GM21825 (cell line): Measurements from ENCODE around the gene RBM10.

Experiments
- ATAC-seq: cut with Tn5 transposase; IDR thresholded peaks from one replicate; pipeline ENCODE4 v1.9.1; 2021; ENCODE audit warnings: mild to moderate bottlenecking, moderate library complexity; ENCODE audit not compliant: unreplicated experiment

RBM10 gene

DNA sequence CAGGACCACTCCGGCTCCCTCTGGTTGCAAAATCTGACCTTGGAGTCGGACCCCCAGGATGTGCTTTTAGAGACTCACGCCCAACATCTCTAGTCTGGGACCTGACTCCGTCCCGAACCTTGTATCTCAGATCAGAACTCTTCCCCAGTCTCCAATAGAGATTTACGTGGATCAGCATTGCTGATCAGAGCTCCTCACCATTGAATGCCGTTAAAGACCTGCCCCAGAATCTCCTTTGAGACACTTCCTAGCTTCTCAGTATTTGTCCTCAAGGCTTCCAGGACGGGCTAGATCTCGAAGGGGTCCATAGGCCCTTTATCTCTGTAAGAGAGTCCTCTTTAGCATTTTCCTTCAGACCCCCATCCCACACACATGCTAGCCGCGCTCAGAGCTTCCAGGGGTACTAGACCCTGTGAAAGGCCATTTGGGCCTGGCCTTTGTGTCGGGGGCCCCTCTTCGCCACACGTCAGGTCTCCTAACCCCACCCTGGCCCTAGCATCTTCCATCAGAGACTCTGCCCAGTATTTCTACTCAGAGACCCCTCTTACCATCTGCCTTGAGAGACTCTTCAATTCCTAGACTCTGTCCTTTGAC lies 49.3 kb downstream of the RBM10 start:
- ATAC-seq: no peak

DNA sequence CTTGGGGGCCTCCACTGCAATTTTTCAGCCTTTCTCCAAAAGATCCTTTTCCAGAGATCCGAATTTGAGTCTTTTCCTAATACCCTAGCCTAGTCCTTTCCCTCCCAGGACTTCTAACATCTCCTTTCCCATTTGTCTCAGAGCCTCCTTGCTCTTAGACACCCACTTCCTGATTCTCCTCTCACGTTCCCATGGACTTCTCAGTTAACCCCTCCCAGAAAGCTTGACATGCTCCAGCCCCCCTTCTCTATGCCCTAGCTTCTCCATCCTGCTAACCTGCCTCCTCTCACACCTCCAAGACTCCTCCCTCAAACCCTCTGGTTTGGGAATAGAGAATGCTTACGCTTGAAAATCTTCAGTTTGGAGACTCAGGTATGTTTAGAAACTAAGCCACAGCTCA lies 51.1 kb downstream of the RBM10 start:
- no peak for ATAC-seq

DNA sequence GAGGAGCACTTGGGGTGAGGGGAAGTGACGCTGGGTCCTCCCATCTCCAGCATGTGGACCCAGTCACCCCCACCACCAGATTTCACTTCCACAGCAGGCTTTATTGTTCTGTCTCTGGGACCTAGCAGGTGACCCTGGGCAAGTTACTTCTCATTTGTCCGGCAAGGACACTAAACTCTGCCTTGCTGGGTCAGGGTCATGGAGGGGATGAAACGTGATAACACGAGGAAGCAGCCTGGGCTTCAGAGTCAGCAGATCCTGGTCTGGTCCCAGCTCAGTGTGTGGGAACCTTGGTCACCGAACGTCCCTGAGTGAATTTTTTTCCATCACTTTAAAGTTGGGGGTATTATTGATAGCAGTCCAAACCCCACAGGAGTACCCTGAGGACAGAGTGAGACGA lies 52.5 kb downstream of the RBM10 start:
- no peak for ATAC-seq

DNA sequence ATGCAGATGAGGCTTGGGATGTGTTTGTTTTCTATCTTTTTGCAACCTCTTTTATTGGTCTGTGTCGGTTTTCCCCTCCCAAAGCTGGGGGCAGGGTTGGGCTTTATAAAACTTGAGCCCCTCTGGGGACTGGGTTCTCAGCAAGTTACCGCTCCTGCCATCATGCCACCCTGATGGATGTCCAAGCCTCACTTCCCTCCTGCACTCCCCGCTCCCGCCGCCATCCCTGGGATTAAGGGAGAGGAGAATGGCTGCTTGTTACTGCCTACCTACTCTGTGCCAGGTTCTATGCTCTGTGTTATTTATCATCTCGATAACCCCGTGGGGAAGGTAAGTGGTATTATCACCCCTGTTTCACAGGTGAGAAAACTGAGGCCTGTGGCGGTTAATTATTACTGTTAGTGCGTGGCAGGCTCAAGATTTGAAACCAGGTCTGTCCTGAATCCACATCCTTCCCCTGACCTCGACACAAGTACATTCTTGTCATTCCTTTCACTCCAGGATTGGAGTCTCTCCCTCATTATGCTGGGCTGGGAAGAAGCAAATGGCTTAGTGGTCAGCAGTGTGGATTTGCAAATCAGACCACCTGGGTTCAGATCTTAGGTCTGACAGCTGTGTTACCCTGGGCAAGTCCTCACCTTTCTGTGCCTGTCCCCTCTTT lies 53.1 kb downstream of the RBM10 start:
- no peak for ATAC-seq

DNA sequence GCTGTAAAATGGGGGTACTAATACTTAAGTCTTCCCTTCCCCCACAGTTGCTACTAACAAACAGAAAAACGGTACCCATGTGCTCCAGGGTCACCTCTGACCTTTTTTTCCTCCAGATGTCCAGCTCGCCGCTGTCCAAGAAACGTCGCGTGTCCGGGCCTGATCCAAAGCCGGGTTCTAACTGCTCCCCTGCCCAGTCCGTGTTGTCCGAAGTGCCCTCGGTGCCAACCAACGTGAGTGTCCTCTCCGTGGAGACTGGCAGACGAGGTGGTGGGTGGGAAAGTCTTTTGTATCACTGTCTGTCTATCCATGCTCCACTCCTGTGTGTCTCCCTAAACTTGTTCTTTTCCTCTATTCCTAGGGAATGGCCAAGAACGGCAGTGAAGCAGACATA lies 53.7 kb downstream of the RBM10 start:
- no peak for ATAC-seq

DNA sequence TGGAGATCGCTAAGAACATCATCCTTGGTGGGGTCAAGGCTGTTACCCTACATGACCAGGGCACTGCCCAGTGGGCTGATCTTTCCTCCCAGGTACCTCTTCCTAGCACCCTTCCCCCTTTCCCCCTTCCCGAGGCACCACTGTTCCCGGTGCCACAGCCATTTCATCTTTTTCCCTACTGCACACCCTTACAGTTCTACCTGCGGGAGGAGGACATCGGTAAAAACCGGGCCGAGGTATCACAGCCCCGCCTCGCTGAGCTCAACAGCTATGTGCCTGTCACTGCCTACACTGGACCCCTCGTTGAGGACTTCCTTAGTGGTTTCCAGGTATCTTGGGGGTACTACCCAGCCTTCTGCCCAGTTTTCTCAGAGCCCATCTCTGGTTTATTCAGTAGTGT lies 54.3 kb downstream of the RBM10 start:
- no peak for ATAC-seq

DNA sequence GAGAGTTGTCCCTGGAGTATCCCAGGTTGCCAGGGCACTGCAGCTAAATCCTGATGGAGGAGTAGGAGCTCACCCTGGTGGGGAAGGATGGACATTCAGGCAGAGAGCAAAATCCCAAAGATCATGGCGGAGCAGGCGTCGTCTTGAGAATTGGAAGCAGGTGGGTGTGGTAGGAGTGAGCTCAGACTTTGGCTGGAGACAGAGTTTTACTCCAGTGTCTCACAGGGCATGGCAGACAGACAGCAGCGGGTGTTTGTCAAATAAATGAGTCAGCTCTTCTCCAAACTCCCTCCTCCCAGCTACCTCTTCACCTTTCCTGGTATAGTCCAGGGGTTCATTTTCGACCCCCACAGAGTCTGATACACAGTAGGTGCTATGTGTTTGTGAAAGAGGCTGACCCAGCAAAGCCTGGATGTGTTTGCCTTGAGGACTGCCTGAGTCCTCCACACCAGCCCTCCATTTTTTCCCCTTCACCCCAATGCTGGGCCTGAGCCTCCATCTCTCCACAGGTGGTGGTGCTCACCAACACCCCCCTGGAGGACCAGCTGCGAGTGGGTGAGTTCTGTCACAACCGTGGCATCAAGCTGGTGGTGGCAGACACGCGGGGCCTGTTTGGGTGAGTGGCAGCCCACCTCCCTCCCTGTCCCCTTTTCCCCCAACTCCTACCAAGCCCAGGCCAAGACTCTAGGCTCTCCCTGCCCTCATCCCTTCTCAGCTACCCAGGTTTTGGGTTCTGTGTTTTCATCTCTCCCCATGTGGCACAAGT lies 55.5 kb downstream of the RBM10 start:
- no peak for ATAC-seq

DNA sequence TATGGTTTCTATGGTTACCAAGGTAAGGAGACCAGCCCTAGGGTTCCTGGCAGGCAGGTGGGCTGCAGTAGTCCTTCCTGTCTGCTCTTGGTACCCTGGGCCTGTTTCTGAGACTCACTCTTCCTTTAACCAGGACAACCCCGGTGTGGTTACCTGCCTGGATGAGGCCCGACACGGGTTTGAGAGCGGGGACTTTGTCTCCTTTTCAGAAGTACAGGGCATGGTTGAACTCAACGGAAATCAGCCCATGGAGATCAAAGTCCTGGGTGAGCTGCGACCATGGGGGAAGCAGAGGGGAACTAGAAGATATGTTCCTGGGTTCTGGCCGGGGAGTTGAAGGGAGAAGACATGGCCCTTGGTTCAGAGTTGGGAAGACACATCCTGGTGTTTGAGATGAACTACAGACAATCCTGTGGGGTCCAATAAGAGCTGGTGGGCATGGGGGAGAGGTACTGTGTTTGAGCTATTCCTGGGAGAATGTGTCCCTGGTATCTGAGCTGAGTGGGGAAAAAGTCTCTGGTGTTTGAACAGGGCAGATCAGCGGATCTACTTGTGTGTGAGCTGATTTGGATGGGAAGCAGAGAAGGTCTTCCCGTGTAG lies 56.4 kb downstream of the RBM10 start:
- ATAC-seq: no peak

DNA sequence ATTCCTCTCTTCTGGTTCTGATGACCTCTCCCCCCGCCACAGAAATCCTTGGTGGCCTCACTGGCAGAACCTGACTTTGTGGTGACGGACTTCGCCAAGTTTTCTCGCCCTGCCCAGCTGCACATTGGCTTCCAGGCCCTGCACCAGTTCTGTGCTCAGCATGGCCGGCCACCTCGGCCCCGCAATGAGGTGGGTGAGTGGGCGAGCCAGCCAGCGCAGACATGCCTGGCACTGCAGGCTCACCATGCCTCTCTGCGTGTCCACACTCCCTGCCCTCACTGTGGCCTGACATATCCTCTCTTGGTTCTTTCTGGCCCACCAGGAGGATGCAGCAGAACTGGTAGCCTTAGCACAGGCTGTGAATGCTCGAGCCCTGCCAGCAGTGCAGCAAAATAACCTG lies 57.3 kb downstream of the RBM10 start:
- ATAC-seq: no peak

DNA sequence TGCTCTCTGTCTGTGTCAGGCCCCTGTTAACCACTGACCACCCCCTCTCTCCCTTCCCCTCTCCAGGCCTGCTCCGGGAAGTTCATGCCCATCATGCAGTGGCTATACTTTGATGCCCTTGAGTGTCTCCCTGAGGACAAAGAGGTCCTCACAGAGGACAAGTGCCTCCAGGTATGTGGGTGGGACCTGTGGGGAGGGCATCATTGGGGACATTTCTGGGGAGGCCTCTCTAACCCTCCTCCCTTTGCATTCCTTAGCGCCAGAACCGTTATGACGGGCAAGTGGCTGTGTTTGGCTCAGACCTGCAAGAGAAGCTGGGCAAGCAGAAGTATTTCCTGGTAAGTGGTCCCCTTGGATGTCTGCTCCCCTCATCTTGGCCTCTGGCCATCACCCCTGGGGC lies 57.9 kb downstream of the RBM10 start:
- ATAC-seq: no peak

DNA sequence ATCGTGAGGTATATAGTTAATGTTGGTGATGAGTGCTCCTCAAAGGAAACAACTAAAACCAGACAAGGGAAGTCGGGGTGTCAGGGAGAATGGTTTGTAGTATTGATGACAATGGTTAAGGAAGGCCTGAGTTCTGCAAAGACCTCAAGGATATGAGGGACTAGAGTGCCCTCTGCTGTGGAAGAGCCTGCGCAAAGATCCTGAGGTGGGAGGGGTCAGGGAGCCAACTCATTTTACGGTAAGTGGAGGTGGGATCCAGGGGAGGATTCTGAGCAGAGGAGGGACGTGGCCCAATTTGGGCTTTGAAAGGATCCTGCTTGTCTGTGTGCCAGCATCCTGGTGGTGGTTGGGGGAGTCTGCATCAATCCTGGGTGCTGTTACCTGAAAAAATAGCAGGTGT lies 59.9 kb downstream of the RBM10 start:
- ATAC-seq: no peak

DNA sequence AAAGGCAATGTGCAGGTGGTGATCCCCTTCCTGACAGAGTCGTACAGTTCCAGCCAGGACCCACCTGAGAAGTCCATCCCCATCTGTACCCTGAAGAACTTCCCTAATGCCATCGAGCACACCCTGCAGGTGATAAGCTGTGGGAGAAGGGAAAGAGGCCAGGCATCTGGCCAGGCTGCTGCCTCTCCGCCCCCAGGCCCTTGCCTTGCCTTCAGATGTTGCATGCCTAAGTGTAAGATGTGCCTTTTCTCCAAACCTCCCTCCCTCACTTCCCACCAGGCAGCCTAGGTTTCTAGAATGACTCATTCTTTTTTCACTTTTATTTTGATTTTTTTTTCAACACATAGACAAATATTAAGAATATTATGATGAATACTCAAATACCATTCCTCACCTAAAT lies 61.3 kb downstream of the RBM10 start:
- ATAC-seq: no peak

DNA sequence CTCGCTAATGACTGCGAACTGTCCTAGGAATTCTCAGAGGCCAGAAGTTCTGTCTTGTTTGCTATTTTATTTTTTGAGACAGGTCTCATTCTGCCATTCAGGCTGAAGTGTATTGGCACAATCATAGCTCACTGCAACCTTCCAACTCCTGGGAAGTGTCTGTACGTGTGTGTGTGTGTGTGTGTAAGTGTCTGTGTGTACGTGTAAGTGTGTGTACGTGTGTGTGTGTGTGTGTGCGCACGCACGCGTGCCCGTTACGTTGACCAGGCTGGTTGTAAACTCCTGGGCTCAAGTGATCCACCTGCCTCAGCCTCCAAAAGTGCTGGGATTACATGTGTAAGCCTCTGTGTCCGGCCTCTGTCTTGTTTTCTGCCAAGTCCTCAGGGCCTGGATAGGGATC lies 63.1 kb downstream of the RBM10 start:
- no peak for ATAC-seq

DNA sequence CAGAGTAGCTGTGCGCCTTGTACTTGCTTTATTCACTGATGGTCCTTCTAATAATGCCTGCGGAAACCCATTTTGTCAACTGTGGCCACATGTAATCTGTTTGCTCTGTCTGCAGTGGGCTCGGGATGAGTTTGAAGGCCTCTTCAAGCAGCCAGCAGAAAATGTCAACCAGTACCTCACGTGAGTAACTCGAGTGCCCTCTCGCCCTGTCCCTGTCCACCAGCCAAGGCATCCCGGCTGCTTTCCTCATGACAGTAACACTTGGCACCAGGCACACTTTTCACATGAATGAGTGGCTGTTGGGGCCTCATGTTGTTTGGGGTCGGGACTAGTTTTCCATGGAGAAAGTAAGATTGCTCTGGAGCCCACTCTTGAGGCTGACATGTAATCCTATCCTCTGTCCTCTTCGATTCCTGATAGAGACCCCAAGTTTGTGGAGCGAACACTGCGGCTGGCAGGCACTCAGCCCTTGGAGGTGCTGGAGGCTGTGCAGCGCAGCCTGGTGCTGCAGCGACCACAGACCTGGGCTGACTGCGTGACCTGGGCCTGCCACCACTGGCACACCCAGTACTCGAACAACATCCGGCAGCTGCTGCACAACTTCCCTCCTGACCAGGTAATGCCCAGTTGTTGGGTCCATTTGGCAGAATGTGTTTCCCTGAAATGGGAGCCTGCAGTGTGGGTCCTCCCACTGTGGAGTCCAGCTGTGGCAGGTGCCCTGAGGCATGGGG lies 64.7 kb downstream of the RBM10 start:
- no peak for ATAC-seq

DNA sequence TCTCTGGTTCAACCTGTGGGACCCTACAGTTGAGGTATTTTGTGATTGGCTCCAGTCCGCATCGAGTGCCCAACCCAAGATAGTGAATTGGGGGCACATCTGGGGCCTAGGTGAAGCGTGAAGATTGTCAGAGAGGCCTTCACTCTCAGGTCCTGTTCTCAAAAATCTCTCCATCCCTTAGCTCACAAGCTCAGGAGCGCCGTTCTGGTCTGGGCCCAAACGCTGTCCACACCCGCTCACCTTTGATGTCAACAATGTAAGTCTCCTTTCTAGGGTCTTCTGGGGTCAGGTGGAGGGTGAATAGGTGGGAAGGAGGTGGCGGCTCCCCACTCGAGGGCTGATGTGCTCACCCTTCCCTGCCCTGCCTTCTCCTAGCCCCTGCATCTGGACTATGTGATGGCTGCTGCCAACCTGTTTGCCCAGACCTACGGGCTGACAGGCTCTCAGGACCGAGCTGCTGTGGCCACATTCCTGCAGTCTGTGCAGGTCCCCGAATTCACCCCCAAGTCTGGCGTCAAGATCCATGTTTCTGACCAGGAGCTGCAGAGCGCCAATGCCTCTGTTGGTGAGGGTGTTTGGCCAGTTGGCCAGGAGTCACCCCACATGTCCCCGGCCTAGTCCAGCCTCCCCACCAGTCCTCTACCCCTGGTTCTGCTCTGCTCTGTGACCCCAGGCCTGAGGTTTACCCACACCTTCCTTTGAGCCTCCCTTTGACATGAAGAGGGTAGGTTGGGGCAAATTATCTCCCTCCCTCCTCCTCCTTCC lies 65.8 kb downstream of the RBM10 start:
- no peak for ATAC-seq

DNA sequence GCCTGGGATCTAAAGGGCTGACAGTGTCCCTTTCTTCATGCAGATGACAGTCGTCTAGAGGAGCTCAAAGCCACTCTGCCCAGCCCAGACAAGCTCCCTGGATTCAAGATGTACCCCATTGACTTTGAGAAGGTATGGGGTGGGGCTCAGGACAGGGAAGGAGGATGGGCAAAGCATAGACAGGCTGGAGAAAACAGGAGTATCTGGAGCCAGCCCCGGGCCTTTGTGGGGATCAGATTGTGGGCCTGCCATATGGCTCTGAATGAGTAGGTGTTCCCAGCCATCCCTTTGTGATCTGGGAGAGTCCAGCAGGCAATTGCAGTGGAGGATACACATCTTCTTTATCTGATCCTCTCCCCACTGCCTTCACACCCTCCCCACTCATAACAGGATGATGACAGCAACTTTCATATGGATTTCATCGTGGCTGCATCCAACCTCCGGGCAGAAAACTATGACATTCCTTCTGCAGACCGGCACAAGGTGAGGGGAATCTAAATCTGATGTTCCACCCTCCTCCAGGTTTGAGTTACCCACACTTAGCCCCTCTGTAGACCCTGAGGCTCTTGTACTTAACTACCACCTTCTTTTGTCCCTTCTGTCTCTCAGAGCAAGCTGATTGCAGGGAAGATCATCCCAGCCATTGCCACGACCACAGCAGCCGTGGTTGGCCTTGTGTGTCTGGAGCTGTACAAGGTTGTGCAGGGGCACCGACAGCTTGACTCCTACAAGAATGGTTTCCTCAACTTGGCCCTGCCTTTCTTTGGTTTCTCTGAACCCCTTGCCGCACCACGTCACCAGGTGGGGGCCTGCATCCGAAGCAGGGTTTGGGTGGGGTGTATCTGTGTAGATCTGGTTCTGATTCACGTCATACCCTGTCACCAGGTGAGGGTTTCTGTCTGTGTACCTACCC lies 67.6 kb downstream of the RBM10 start:
- ATAC-seq: no peak

DNA sequence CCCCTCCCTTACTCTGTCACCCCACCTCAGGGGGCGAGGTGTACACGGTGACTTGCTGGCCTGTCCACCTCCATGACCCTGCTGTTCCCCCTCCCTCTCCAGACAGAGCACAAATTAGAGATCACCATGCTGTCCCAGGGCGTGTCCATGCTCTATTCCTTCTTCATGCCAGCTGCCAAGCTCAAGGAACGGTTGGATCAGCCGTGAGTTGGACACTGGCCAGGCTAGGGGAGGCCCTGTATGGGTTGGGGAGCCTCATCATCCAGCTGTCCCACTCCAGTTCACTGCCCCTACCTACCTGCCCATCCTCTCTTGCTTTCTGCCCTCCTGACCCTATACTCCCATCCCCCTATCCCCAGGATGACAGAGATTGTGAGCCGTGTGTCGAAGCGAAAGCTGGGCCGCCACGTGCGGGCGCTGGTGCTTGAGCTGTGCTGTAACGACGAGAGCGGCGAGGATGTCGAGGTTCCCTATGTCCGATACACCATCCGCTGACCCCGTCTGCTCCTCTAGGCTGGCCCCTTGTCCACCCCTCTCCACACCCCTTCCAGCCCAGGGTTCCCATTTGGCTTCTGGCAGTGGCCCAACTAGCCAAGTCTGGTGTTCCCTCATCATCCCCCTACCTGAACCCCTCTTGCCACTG lies 69.5 kb downstream of the RBM10 start:
- no peak for ATAC-seq

DNA sequence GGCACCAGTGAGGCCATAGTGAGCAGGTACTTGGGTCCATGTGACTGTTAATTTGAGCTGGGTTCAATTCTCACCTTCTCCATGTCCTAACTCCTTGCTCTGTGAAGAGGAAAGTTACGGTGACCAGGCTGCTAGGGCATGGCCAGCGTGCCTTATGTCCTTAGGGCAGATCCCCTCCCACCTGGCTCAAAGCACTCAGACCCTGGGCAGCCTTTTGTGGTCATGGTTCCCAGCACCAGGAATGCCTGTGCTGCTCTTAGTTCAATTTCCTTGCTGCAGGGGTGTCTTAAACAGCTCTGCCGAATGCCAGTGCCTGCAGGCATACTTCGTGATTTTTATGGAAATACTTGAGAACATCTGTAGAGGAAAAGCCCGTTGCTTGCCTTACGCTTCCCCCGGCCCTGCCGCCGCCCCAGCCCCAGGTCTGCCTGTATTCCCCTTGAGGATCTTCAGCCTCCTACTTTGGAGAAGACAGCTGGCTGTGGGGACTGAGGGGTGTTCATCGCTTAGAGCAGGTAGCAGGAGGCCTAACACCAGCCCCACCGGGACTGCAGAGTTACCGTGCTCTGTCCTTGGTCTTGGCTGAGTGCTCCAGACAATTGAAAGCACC lies 70.4 kb downstream of the RBM10 start:
- no peak for ATAC-seq
